PC-3 (cell line): ENCODE data around the gene EN1. TPM values are rescaled to one million over a fixed set of nuclear protein-coding genes. Genes with fewer than 3 reads are reported as not detected.

Source experiments
- ATAC-seq: fragments of 200-7000 bp; cut with Tn5 transposase; 2 replicates; pipeline ENCODE4 v1.9.1; 2020; ENCODE audit warnings: mild to moderate bottlenecking, moderate library complexity
- BruUV-seq: library from RNA; stranded (reverse); fragments of 400-500 nt; replicated peaks from 2 replicates; lab custom pipeline; 2021; lab: Mats Ljungman, UMichigan
- CTCF ChIA-PET: fragments of 300-600 bp; sonication (Branson Sonifier 250); formaldehyde crosslinking; loops from one replicate; lab custom pipeline; 2022; ENCODE audit warnings: antibody characterized with exemption; lab: Charles Lee
- POLR2A ChIA-PET: fragments of 300-600 bp; sonication (Branson Sonifier 250); formaldehyde crosslinking; loops from one replicate; lab custom pipeline; 2022; ENCODE audit warnings: antibody characterized with exemption; ENCODE audit not compliant: unreplicated experiment; lab: Charles Lee
- DNase-seq: peaks from one replicate; pipeline ENCODE4 v3.0.0-alpha.2; 2015
- H2AFZ ChIP-seq: fragments of 300-600 bp; sonication (generic); 2 replicates; pipeline ENCODE4 v1.6.0; 2016; ENCODE audit warnings: antibody characterized with exemption, low read length
- H3F3A ChIP-seq: fragments of 300-600 bp; sonication (generic); one replicate; pipeline ENCODE4 v1.6.0; 2017; ENCODE audit warnings: antibody characterized with exemption, low read length, control low read depth, mild to moderate bottlenecking; ENCODE audit not compliant: unreplicated experiment
- H3K27ac ChIP-seq: fragments of 300-600 bp; sonication (generic); 2 replicates; pipeline ENCODE4 v1.5.1; 2016; ENCODE audit warnings: mild to moderate bottlenecking, low read length
- H3K27me3 ChIP-seq: fragments of 300-600 bp; sonication (generic); 2 replicates; pipeline ENCODE4 v1.6.1; 2016; ENCODE audit warnings: low read length, mixed read lengths
- H3K36me3 ChIP-seq: fragments of 300-600 bp; sonication (generic); 2 replicates; pipeline ENCODE4 v1.6.1; 2016; ENCODE audit warnings: low read depth, mixed run types, low read length, mixed read lengths
- H3K4me1 ChIP-seq: fragments of 300-600 bp; sonication (generic); 2 replicates; pipeline ENCODE4 v1.5.1; 2016; ENCODE audit warnings: low read length; ENCODE audit not compliant: insufficient read depth
- H3K4me2 ChIP-seq: fragments of 300-600 bp; sonication (generic); 2 replicates; pipeline ENCODE4 v1.6.0; 2016; ENCODE audit warnings: low read length
- H3K4me3 ChIP-seq: fragments of 300-600 bp; sonication (generic); 2 replicates; pipeline ENCODE4 v1.5.1; 2016; ENCODE audit warnings: mild to moderate bottlenecking, low read length, mixed read lengths
- H3K79me2 ChIP-seq: fragments of 300-600 bp; sonication (generic); 2 replicates; pipeline ENCODE4 v1.6.1; 2017; ENCODE audit warnings: low read length, mixed read lengths
- H3K9ac ChIP-seq: fragments of 300-600 bp; sonication (generic); 2 replicates; pipeline ENCODE4 v1.6.0; 2016; ENCODE audit warnings: mild to moderate bottlenecking, low read length
- H3K9me2 ChIP-seq: fragments of 300-600 bp; sonication (generic); replicated peaks from 2 replicates; pipeline ENCODE4 v1.6.1; 2016; ENCODE audit warnings: mixed run types, low read length, mixed read lengths
- H3K9me3 ChIP-seq: fragments of 300-600 bp; sonication (generic); 2 replicates; pipeline ENCODE4 v1.6.1; 2016; ENCODE audit warnings: low read length, mixed read lengths
- H4K20me1 ChIP-seq: fragments of 300-600 bp; sonication (generic); 2 replicates; pipeline ENCODE4 v1.6.1; 2016; ENCODE audit warnings: low read length, mixed read lengths
- CTCF ChIP-seq: fragments of 300-600 bp; sonication (generic); conservative IDR thresholded peaks from 2 replicates; pipeline ENCODE4 v1.5.1; 2017; ENCODE audit warnings: antibody characterized with exemption, low read depth, mild to moderate bottlenecking, low read length
- EZH2 ChIP-seq: fragments of 300-600 bp; sonication (generic); IDR thresholded peaks from one replicate; pipeline ENCODE4 v1.6.1; 2017; ENCODE audit warnings: antibody characterized with exemption, mild to moderate bottlenecking, low read length; ENCODE audit not compliant: unreplicated experiment
- EZH2phosphoT487 ChIP-seq: fragments of 300-600 bp; sonication (generic); IDR thresholded peaks from 2 replicates; pipeline ENCODE4 v1.6.1; 2018; ENCODE audit warnings: mild to moderate bottlenecking, antibody characterized with exemption, low read length, borderline replicate concordance
- intact Hi-C: fragments of 100-400 bp; cut with micrococcal nuclease; formaldehyde crosslinking; loops from 2 replicates; pipeline ENCODE4 v1.9.0; 2023
- total RNA-seq: library from RNA; depleted of rRNA; stranded (reverse); fragments of >200 nt; gene quantifications from 2 replicates; pipeline ENCODE4 v1.2.3, GENCODE V29; 2014

The EN1 gene
- total RNA-seq, 1 experiment from 2014 or later: 3.2 TPM

DNA sequence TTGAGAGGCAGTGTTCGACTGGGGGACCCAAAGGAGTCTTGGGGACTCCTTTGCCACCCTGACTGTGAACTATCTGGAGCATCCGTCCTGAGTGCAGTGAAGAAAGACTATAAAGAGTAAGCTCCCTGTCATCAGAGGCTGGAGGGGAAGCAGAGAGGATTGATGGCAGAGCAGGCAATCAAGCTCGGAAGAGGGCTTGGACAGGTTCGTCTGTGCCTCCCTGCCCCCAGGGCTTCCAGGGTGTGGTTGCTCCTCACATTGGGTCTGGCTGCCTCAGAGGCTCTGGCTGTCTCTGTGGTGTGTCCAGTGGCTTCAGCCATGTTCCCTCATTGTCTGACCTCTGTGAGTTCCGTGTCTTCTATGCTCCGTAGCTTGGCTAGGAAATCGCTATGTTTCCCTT, 13.8 kb upstream of the EN1 start:
- Histone ChIP-seq H3K27me3 (no peaks in the 10 kb centered on the region), H3K9ac (no peak overlapping the region), H3K4me2 (no peak overlapping the region), H4K20me1 (no peaks in the 10 kb centered on the region), H2AFZ (no peak overlapping the region), H3K9me2 (no peaks in the 10 kb centered on the region), H3K36me3 (no peaks in the 10 kb centered on the region), H3K27ac (no peak overlapping the region), H3K79me2 (no peaks in the 10 kb centered on the region), H3K4me1 (peaks cover 16% of the 10 kb centered on the region), H3K9me3 (no peaks in the 10 kb centered on the region), H3K4me3 (no peak overlapping the region), H3F3A (no peaks in the 10 kb centered on the region)
- ATAC-seq: no peak
- no TSS peak for BruUV-seq
- ChIA-PET CTCF (no interaction called here), POLR2A (no interaction called here)
- intact Hi-C loops: no loop called here
- TF ChIP-seq EZH2phosphoT487 (no peak), EZH2 (no peak), CTCF (no peak)
- no peak for DNase-seq

GRCh38 chr2:118860506-118860905, 13.1 kb upstream of the EN1 start:
- Histone ChIP-seq H4K20me1 (no peaks in the 10 kb centered on the region), H3K79me2 (no peaks in the 10 kb centered on the region), H3K9ac (no peak overlapping the region), H3K4me2 (no peak overlapping the region), H3K9me3 (no peaks in the 10 kb centered on the region), H2AFZ (no peak overlapping the region), H3F3A (no peaks in the 10 kb centered on the region), H3K36me3 (no peaks in the 10 kb centered on the region), H3K9me2 (no peaks in the 10 kb centered on the region), H3K27ac (no peak overlapping the region), H3K27me3 (no peaks in the 10 kb centered on the region), H3K4me3 (no peak overlapping the region), H3K4me1 (peaks cover 16% of the 10 kb centered on the region)
- TF ChIP-seq EZH2 (no peak), CTCF (no peak), EZH2phosphoT487 (no peak)
- ATAC-seq: no peak
- POLR2A ChIA-PET: no interaction called here
- intact Hi-C loops: no loop called here
- CTCF ChIA-PET: no interaction called here
- DNase-seq: peak; percentile 33
- BruUV-seq: no TSS peak

- no peaks in the 10 kb centered on the region for H3K9me2 ChIP-seq
- no peak overlapping the region for H3K27ac ChIP-seq
- no peaks in the 10 kb centered on the region for H4K20me1 ChIP-seq
- no peak overlapping the region for H2AFZ ChIP-seq
- no peak overlapping the region for H3K9ac ChIP-seq
- no peak for ATAC-seq
- H3K4me1 ChIP-seq: peaks cover 16% of the 10 kb centered on the region
- H3K79me2 ChIP-seq: no peaks in the 10 kb centered on the region
- no peaks in the 10 kb centered on the region for H3K9me3 ChIP-seq
- peaks cover 6% of the 10 kb centered on the region for H3K27me3 ChIP-seq
- intact Hi-C loops: loop anchor here (5.0 kb wide), 1 partner anchor 322 kb away; no protein-coding TSS in a partner anchor
- no peaks in the 10 kb centered on the region for H3K36me3 ChIP-seq
- no TSS peak for BruUV-seq
- POLR2A ChIA-PET: no interaction called here
- CTCF ChIA-PET: interaction anchor here (0.7 kb wide), 1 partner anchor 305 kb away, joined by 6 read pairs; no protein-coding TSS in a partner anchor
- H3K4me2 ChIP-seq: no peak overlapping the region
- TF ChIP-seq EZH2 (no peak), EZH2phosphoT487 (no peak), CTCF (no peak)
- no peak overlapping the region for H3K4me3 ChIP-seq
- DNase-seq: no peak
- no peaks in the 10 kb centered on the region for H3F3A ChIP-seq
Measured at GRCh38 chr2:118859157-118859770, 11.8 kb upstream of the EN1 start.
